HepG2 (cell line): ENCODE data around the gene GMPPA. TPM values are rescaled to one million over a fixed set of nuclear protein-coding genes. Genes with fewer than 3 reads are reported as not detected.

Experiments
- FOXA3 ChIP-seq: IDR thresholded peaks from 2 replicates; pipeline ENCODE4 v1.6.1; 2016; ENCODE audit warnings: missing genetic modification reagents, missing compliant biosample characterization
- HNRNPL ChIP-seq: fragments of 200-400 bp; formaldehyde crosslinking; IDR thresholded peaks from 2 replicates; pipeline ENCODE4 v1.6.1; 2017; ENCODE audit warnings: mild to moderate bottlenecking, low read depth, low read length
- MEIS1 ChIP-seq: sonication (generic); formaldehyde crosslinking; IDR thresholded peaks from 2 replicates; pipeline ENCODE4 v1.9.0; 2021; ENCODE audit warnings: mild to moderate bottlenecking, missing genetic modification reagents, moderate library complexity, borderline replicate concordance
- NFIB ChIP-seq: sonication (generic); formaldehyde crosslinking; IDR thresholded peaks from 2 replicates; pipeline ENCODE4 v1.9.0; 2021; ENCODE audit warnings: missing genetic modification reagents, mild to moderate bottlenecking, borderline replicate concordance
- NFYC ChIP-seq: IDR thresholded peaks from 2 replicates; pipeline ENCODE4 v1.6.1; 2016; ENCODE audit warnings: missing genetic modification reagents, missing compliant biosample characterization
- PHF5A ChIP-seq: IDR thresholded peaks from one replicate; pipeline ENCODE4 v1.6.1; 2018; ENCODE audit warnings: low read depth, missing genetic modification reagents; ENCODE audit not compliant: unreplicated experiment
- POLR2AphosphoS5 ChIP-seq: IDR thresholded peaks from 2 replicates; pipeline ENCODE4 v1.6.1; 2012; ENCODE audit warnings: low read depth, low read length
- SATB2 ChIP-seq: sonication (generic); formaldehyde crosslinking; IDR thresholded peaks from 2 replicates; pipeline ENCODE4 v1.5.0; 2020; ENCODE audit warnings: missing genetic modification reagents
- SKIL ChIP-seq: sonication (generic); formaldehyde crosslinking; IDR thresholded peaks from 2 replicates; pipeline ENCODE4 v1.8.0; 2022; ENCODE audit warnings: missing genetic modification reagents, mild to moderate bottlenecking, moderate library complexity, borderline replicate concordance
- SRY ChIP-seq: sonication (generic); formaldehyde crosslinking; IDR thresholded peaks from 2 replicates; pipeline ENCODE4 v1.8.0; 2022; ENCODE audit warnings: mild to moderate bottlenecking, missing genetic modification reagents
- ZBTB38 ChIP-seq: sonication (generic); formaldehyde crosslinking; IDR thresholded peaks from 2 replicates; pipeline ENCODE4 v1.5.1; 2020; ENCODE audit warnings: mild to moderate bottlenecking, missing genetic modification reagents
- ZGPAT ChIP-seq: IDR thresholded peaks from 2 replicates; pipeline ENCODE4 v1.6.1; 2016; ENCODE audit warnings: mild to moderate bottlenecking
- ZNF224 ChIP-seq: sonication (generic); formaldehyde crosslinking; IDR thresholded peaks from 2 replicates; pipeline ENCODE4 v1.5.0; 2020; ENCODE audit warnings: mild to moderate bottlenecking, missing genetic modification reagents
- ZNF3 ChIP-seq: IDR thresholded peaks from 2 replicates; pipeline ENCODE4 v1.7.0; 2017; ENCODE audit warnings: inconsistent platforms
- ZNF552 ChIP-seq: sonication (generic); formaldehyde crosslinking; IDR thresholded peaks from 2 replicates; pipeline ENCODE4 v1.9.0; 2022; ENCODE audit warnings: missing genetic modification reagents, mild to moderate bottlenecking, borderline replicate concordance
- ZNF605 ChIP-seq: sonication (generic); formaldehyde crosslinking; IDR thresholded peaks from 2 replicates; pipeline ENCODE4 v1.8.0; 2022; ENCODE audit warnings: mild to moderate bottlenecking, missing genetic modification reagents
- ZNF841 ChIP-seq: sonication (generic); formaldehyde crosslinking; IDR thresholded peaks from 2 replicates; pipeline ENCODE4 v1.8.1; 2023; ENCODE audit warnings: missing genetic modification reagents, borderline replicate concordance
- polyA plus RNA-seq, 8 experiments: library from polyadenylated mRNA; depleted of rRNA in 3 of 8; stranded (reverse) in 7 of 8; unstranded in 1 of 8; fragments of >200 nt; fragmentation: Illumina TruSeq in 4 of 8; extraction: Trizol in 4 of 8; gene quantifications; 2 replicates each; pipeline versions ENCODE4 v1.2.1 to v1.2.3, GENCODE V29; 2011 to 2016; ENCODE audit warnings: low read depth in 4 of 8, missing spikeins in 1 of 8, mixed read lengths in 1 of 8; ENCODE audit not compliant: insufficient read depth in 1 of 8
- total RNA-seq, 5 experiments: library from RNA; depleted of rRNA; stranded (reverse); fragments of >200 nt; fragmentation: Illumina TruSeq; extraction: Trizol; gene quantifications; 2 replicates each; pipeline ENCODE4 v1.2.3, GENCODE V29; 2016; ENCODE audit warnings: low read depth in 1 of 5
- TF ChIP-seq, protein P1 (sequence below): sonication (generic); formaldehyde crosslinking; IDR thresholded peaks from 2 replicates; pipeline ENCODE4 v1.4.0; 2020; ENCODE audit warnings: missing genetic modification reagents, mild to moderate bottlenecking, borderline replicate concordance

GMPPA gene
- total and polyA plus RNA-seq, 2 of the 13 experiments (the other 11 are each of a cell fraction or from before 2014, with no cell fraction given): 81.1 to 106 TPM

- TF ChIP-seq ZGPAT (CRISPR knock-in tag) (peak; percentile 87), PHF5A (peak; percentile 48), ZNF224 (CRISPR knock-in tag) (peak; percentile 86; the same call in 1 of the 2 replicates), SRY (CRISPR knock-in tag) (peak; percentile 82; the same call in 1 of the 2 replicates), ZNF3 (CRISPR knock-in tag) (no peak), ZNF552 (0 out of 2 replicates have a peak, but pooled peaks have one; percentile 71), NFYC (CRISPR knock-in tag) (peak; percentile 48; the same call in 1 of the 2 replicates), ZNF605 (CRISPR knock-in tag) (no peak), FOXA3 (CRISPR knock-in tag) (peak; percentile 60; the same call in 1 of the 2 replicates), ZNF841 (CRISPR knock-in tag) (no peak), HNRNPL (peak; percentile 97), NFIB (CRISPR knock-in tag) (no peak), ZBTB38 (CRISPR knock-in tag) (peak; percentile 96), MEIS1 (CRISPR knock-in tag) (peak; percentile 97), SKIL (CRISPR knock-in tag) (0 out of 2 replicates have a peak, but pooled peaks have one; percentile 16), POLR2AphosphoS5 (no peak), SATB2 (CRISPR knock-in tag) (no peak)
- TF ChIP-seq, protein P1, sequence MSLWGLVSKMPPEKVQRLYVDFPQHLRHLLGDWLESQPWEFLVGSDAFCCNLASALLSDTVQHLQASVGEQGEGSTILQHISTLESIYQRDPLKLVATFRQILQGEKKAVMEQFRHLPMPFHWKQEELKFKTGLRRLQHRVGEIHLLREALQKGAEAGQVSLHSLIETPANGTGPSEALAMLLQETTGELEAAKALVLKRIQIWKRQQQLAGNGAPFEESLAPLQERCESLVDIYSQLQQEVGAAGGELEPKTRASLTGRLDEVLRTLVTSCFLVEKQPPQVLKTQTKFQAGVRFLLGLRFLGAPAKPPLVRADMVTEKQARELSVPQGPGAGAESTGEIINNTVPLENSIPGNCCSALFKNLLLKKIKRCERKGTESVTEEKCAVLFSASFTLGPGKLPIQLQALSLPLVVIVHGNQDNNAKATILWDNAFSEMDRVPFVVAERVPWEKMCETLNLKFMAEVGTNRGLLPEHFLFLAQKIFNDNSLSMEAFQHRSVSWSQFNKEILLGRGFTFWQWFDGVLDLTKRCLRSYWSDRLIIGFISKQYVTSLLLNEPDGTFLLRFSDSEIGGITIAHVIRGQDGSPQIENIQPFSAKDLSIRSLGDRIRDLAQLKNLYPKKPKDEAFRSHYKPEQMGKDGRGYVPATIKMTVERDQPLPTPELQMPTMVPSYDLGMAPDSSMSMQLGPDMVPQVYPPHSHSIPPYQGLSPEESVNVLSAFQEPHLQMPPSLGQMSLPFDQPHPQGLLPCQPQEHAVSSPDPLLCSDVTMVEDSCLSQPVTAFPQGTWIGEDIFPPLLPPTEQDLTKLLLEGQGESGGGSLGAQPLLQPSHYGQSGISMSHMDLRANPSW (CRISPR knock-in tag): 0 out of 2 replicates have a peak, but pooled peaks have one; percentile 0
Measured at GRCh38 chr2:219541611-219542180, 43.0 kb downstream of the GMPPA start (continued).
